NCI-H146 treated with DMSO at 0.1 percent for 48 hours (cell line): ENCODE data around the gene GCN1.
"Not testable (repeated sequence)": the region's sequence is repeated elsewhere in the genome, so short reads cannot be mapped to it uniquely, and the experiment has no call there.

Experiments used
- DNase-seq: peaks from one replicate; lab custom pipeline; 2025; ENCODE audit not compliant: unreplicated experiment; lab: John Stamatoyannopoulos, UW

Gene GCN1

GRCh38 chr12:120215766-120216735, 21.5 kb upstream of the GCN1 start:
- DNase-seq = no peak

GRCh38 chr12:120215357-120215735, 20.8 kb upstream of the GCN1 start:
- DNase-seq = no peak

- no peak for DNase-seq
These were observed 20.3 kb upstream of the GCN1 start for GRCh38 chr12:120214626-120215356.

GRCh38 chr12:120213758-120214157, 19.2 kb upstream of the GCN1 start:
- DNase-seq = no peak

GRCh38 chr12:120213182-120213581, 18.7 kb upstream of the GCN1 start:
- not testable (repeated sequence) for DNase-seq

GRCh38 chr12:120212301-120212700, 17.8 kb upstream of the GCN1 start:
- DNase-seq = no peak

- no peak for DNase-seq
These were observed 17.4 kb upstream of the GCN1 start for GRCh38 chr12:120211904-120212283.

- no peak for DNase-seq
These were observed 16.9 kb upstream of the GCN1 start for GRCh38 chr12:120211243-120211903.

- DNase-seq = no peak
These were observed 15.3 kb upstream of the GCN1 start for GRCh38 chr12:120209851-120210250.

- DNase-seq = no peak
These were observed 12.7 kb upstream of the GCN1 start for GRCh38 chr12:120207227-120207626.

GRCh38 chr12:120206781-120207180, 12.3 kb upstream of the GCN1 start:
- DNase-seq = not testable (repeated sequence)

- no peak for DNase-seq
These were observed 11.7 kb upstream of the GCN1 start for GRCh38 chr12:120206228-120206627.

GRCh38 chr12:120204171-120204570, 9.7 kb upstream of the GCN1 start:
- no peak for DNase-seq

- no peak for DNase-seq
These were observed 5.9 kb upstream of the GCN1 start for GRCh38 chr12:120200364-120200800.

- DNase-seq = no peak
These were observed 5.2 kb upstream of the GCN1 start for GRCh38 chr12:120199595-120200306.

- no peak for DNase-seq
These were observed 4.5 kb upstream of the GCN1 start for GRCh38 chr12:120199025-120199424.

GRCh38 chr12:120197542-120197887, 3.0 kb upstream of the GCN1 start:
- no peak for DNase-seq

- DNase-seq = not testable (repeated sequence)
These were observed 2.5 kb upstream of the GCN1 start for GRCh38 chr12:120196817-120197541.

- DNase-seq = no peak
These were observed 1.8 kb upstream of the GCN1 start for GRCh38 chr12:120196363-120196762.

- DNase-seq = no peak
These were observed 335 bp downstream of the GCN1 start for GRCh38 chr12:120194226-120194533.
